Mucosa of descending colon (tissue), 3 donors: ENCODE data around the gene TM6SF1. TPM values are rescaled to one million over a fixed set of nuclear protein-coding genes. Genes with fewer than 3 reads are reported as not detected.

Source experiments
- ATAC-seq: fragments of 200-7000 bp; cut with Tn5 transposase; one replicate; pipeline ENCODE4 v1.9.1; 2020; ENCODE audit warnings: mild to moderate bottlenecking, moderate library complexity
- DNase-seq, 3 donors: peaks; one replicate each; pipeline ENCODE4 v3.0.0-alpha.2; 2020
- H3K36me3 ChIP-seq: fragments of 200-600 bp; one replicate; pipeline ENCODE4 v1.8.0; 2021; ENCODE audit warnings: low read depth, mild to moderate bottlenecking
- H3K4me1 ChIP-seq: fragments of 200-600 bp; one replicate; pipeline ENCODE4 v1.8.0; 2021; ENCODE audit warnings: low read depth, mild to moderate bottlenecking
- H3K4me3 ChIP-seq: fragments of 200-600 bp; one replicate; pipeline ENCODE4 v1.8.0; 2021; ENCODE audit warnings: mild to moderate bottlenecking
- H3K9me3 ChIP-seq: fragments of 200-600 bp; one replicate; pipeline ENCODE4 v1.8.0; 2021; ENCODE audit warnings: mild to moderate bottlenecking
- CTCF ChIP-seq: fragments of 200-600 bp; IDR thresholded peaks from one replicate; pipeline ENCODE4 v1.8.0; 2022; ENCODE audit warnings: antibody characterized with exemption, mild to moderate bottlenecking
- intact Hi-C, 2 donors: fragments of 100-400 bp; cut with DNase I in 1 of 2; cut with micrococcal nuclease in 1 of 2; formaldehyde crosslinking; loops; one replicate each; pipeline versions ENCODE4 v1.11.0 to v1.11.1; 2022; cut with DNase I, micrococcal nuclease
- total RNA-seq, 3 donors: library from RNA; stranded (reverse); fragmentation: NEBNext Ultra II Directional in 2 of 3; extraction: Animal tissue kit (Norgen Biotek cat#: 25700) in 2 of 3; gene quantifications; one replicate each; pipeline versions ENCODE4 v1.2.1 to v1.2.4, GENCODE V29; 2021 to 2023
- donor health status: DM: no; HTN: no; CAD: no; lungs with moderate emphysema.
- donor health status: DM: no; HTN: no; CAD: no.
- donor health status: DM: no; HTN: yes; CAD: no.

The TM6SF1 gene
- total RNA-seq, 3 donors from 2014 or later = 1.2 to 4.9 (median 1.5) TPM

- Histone ChIP-seq H3K9me3 (no peaks in the 10 kb centered on the region), H3K36me3 (no peaks in the 10 kb centered on the region), H3K4me1 (no peaks in the 10 kb centered on the region), H3K4me3 (no peak overlapping the region)
- DNase-seq (no peak), ATAC-seq (no peak)
- no peak for TF ChIP-seq CTCF
- intact Hi-C loops = no loop called here
These were observed 9.4 kb upstream of the TM6SF1 start for GRCh38 chr15:83098079-83098478.

- no peak for ATAC-seq
- TF ChIP-seq CTCF = no peak
- no peak overlapping the region for H3K4me3 ChIP-seq
- H3K9me3 ChIP-seq = no peaks in the 10 kb centered on the region
- no peak for DNase-seq
- H3K4me1 ChIP-seq = no peaks in the 10 kb centered on the region
- H3K36me3 ChIP-seq = no peaks in the 10 kb centered on the region
- intact Hi-C loops = no loop called here
These were observed 8.2 kb upstream of the TM6SF1 start for GRCh38 chr15:83099290-83099689.

- ATAC-seq = no peak
These were observed 7.3 kb upstream of the TM6SF1 start for GRCh38 chr15:83100097-83100646.

GRCh38 chr15:83102346-83102745, 5.1 kb upstream of the TM6SF1 start:
- Histone ChIP-seq H3K4me1 (no peaks in the 10 kb centered on the region), H3K4me3 (no peak overlapping the region), H3K9me3 (no peaks in the 10 kb centered on the region), H3K36me3 (no peaks in the 10 kb centered on the region)
- ATAC-seq (no peak), DNase-seq (no peak)
- TF ChIP-seq CTCF = no peak
- intact Hi-C loops = no loop called here

More at GRCh38 chr15:83100097-83100646, 7.3 kb upstream of the TM6SF1 start:
- Histone ChIP-seq H3K9me3 (no peaks in the 10 kb centered on the region), H3K4me3 (no peak overlapping the region), H3K36me3 (no peaks in the 10 kb centered on the region), H3K4me1 (no peaks in the 10 kb centered on the region)
- no peak for TF ChIP-seq CTCF
- intact Hi-C loops = no loop called here
- peak in 1 of 3 donors; percentile 21 for DNase-seq

GRCh38 chr15:83104141-83104540, 3.3 kb upstream of the TM6SF1 start:
- TF ChIP-seq CTCF = no peak
- peaks cover 5% of the 10 kb centered on the region for H3K4me1 ChIP-seq
- no peaks in the 10 kb centered on the region for H3K36me3 ChIP-seq
- no peak for DNase-seq
- no peak overlapping the region for H3K4me3 ChIP-seq
- ATAC-seq = no peak
- intact Hi-C loops = no loop called here
- H3K9me3 ChIP-seq = no peaks in the 10 kb centered on the region

GRCh38 chr15:83105440-83105839, 2.0 kb upstream of the TM6SF1 start:
- TF ChIP-seq CTCF = no peak
- H3K4me1 ChIP-seq = peaks cover 5% of the 10 kb centered on the region
- no peak for ATAC-seq
- H3K36me3 ChIP-seq = no peaks in the 10 kb centered on the region
- intact Hi-C loops = no loop called here
- no peaks in the 10 kb centered on the region for H3K9me3 ChIP-seq
- no peak for DNase-seq
- H3K4me3 ChIP-seq = no peak overlapping the region
